Measurements from ENCODE around the gene ST14. TPM values are rescaled to one million over a fixed set of nuclear protein-coding genes. Genes with fewer than 3 reads are reported as not detected.

The ST14 gene
- total RNA-seq (2022; extraction: Qiagen RNA extraction): 0.04 to 0.25 TPM (median 0.10 TPM) in 4 of 5 replicates, not detected in the other

DNA sequence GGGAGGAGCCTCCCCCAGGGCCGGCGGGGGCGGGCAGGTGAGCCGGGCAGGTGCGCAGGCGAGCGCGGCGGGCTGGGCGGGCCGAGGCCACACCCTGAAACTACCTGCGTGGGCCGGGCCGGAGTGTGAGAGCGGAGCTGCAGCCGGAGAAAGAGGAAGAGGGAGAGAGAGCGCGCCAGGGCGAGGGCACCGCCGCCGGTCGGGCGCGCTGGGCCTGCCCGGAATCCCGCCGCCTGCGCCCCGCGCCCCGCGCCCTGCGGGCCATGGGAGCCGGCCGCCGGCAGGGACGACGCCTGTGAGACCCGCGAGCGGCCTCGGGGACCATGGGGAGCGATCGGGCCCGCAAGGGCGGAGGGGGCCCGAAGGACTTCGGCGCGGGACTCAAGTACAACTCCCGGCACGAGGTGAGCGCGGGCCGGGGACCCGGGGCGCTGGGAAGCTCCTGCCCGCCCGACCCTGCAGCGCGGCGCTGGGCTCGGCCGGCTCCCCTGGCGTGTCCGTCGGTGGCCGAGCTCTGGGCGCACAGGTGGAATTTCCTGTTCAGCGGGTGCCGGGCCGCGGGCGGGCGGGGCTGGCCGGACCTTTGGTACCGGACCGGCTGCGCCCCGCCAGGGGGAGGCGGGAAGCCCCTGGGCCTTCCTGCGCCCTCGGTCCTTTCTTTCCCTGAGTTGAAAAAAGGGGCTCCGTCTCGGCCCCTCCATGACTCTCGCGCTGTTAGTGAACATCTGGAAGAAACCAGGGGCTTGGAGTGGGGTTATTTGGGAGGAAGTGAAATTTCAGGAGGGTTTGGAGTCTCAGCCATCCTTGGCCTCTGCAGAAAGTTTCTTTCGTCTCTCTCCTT, at the start of gene ST14:
Gene ST14 (plus strand): TSS at position 126 of the 841 bp plus-strand sequence. CDS start 198 bp downstream, at position 324.

Other genes starting within 250 kb of the ST14 start
- gene PRDM10, start 156.9 kb upstream of the ST14 start, total RNA-seq (2022; extraction: Qiagen RNA extraction): 1.4 to 2.7 TPM (median 1.7 TPM) in 5 replicates
- 153 to 181 TPM (median 175 TPM) in 5 replicates for gene APLP2, start 89.9 kb upstream of the ST14 start, total RNA-seq (2022; extraction: Qiagen RNA extraction)
- 4.9 to 7.3 TPM (median 6.3 TPM) in 5 replicates for gene ZBTB44, start 155.1 kb downstream of the ST14 start, total RNA-seq (2022; extraction: Qiagen RNA extraction)

All from A549 treated with Mapracorat at 1 μM for 4 hours (cell line).